ENCODE results near the gene KLHL29.

Gene KLHL29

DNA sequence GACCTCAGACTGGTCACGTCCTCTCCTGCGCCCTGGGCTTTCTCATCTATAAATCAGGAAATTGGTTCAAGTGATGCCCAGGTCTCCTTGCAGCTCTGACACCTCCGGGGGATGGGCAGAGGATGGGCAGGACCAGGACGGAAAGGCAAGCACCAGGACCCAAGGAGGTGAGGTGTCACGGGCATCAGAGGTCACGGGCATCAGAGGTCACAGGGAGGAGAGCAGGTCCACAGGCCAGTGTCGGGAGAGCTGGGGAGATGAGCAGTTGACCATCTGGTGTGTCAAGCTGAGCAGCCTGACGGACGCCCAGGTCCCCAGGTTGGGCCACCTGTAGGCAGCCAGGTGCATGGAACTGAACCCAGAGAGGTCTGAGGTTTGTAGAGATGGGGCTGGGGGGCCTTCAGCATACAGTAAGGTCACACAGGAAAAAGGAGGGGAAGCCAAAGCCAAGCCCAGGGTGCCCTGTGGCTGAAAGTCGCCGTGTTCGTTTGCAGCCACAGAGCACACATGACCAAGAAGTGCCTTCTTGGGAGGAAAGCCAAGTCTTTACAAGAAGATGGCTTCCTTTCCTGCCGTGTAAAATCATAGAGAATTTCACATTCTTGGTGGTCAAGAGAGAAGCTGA lies 301.5 kb downstream of the KLHL29 start:
- H4K20me1 ChIP-seq (ENCODE audit: control insufficient read depth, insufficient read depth, low read depth, low read length), result no peaks in the 10 kb centered on the region
- H3K9me2 ChIP-seq (replicated peaks; ENCODE audit: control insufficient read depth, low read length), result no peaks in the 10 kb centered on the region
- TF ChIP-seq EZH2phosphoT487 (IDR thresholded peaks at IDR 0.05; ENCODE audit: borderline replicate concordance, low read length), result no peak
- TF ChIP-seq, protein P1, sequence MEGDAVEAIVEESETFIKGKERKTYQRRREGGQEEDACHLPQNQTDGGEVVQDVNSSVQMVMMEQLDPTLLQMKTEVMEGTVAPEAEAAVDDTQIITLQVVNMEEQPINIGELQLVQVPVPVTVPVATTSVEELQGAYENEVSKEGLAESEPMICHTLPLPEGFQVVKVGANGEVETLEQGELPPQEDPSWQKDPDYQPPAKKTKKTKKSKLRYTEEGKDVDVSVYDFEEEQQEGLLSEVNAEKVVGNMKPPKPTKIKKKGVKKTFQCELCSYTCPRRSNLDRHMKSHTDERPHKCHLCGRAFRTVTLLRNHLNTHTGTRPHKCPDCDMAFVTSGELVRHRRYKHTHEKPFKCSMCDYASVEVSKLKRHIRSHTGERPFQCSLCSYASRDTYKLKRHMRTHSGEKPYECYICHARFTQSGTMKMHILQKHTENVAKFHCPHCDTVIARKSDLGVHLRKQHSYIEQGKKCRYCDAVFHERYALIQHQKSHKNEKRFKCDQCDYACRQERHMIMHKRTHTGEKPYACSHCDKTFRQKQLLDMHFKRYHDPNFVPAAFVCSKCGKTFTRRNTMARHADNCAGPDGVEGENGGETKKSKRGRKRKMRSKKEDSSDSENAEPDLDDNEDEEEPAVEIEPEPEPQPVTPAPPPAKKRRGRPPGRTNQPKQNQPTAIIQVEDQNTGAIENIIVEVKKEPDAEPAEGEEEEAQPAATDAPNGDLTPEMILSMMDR (IDR thresholded peaks at IDR 0.05; ENCODE audit: low read depth, low read length, poor library complexity, severe bottlenecking), result no peak
- H3K4me3 ChIP-seq (ENCODE audit: low read length), result no peak overlapping the region
- no peaks in the 10 kb centered on the region for H3K27me3 ChIP-seq (ENCODE audit: control insufficient read depth, low read length)
- no peaks in the 10 kb centered on the region for H3F3A ChIP-seq (ENCODE audit: control insufficient read depth, insufficient read depth)
- no peak overlapping the region for H3K4me2 ChIP-seq (ENCODE audit: low read length)
- no peaks in the 10 kb centered on the region for H3K36me3 ChIP-seq (ENCODE audit: control insufficient read depth, low read length)
- H3K9me3 ChIP-seq (ENCODE audit: control insufficient read depth, insufficient read depth, low read length), result no peaks in the 10 kb centered on the region
- H3K27ac ChIP-seq (ENCODE audit: low read depth, low read length), result no peak overlapping the region
- no peaks in the 10 kb centered on the region for H3K79me2 ChIP-seq (ENCODE audit: control insufficient read depth, low read length)
- peaks cover 8% of the 10 kb centered on the region for H3K4me1 ChIP-seq (ENCODE audit: control insufficient read depth, low read length)

DNA sequence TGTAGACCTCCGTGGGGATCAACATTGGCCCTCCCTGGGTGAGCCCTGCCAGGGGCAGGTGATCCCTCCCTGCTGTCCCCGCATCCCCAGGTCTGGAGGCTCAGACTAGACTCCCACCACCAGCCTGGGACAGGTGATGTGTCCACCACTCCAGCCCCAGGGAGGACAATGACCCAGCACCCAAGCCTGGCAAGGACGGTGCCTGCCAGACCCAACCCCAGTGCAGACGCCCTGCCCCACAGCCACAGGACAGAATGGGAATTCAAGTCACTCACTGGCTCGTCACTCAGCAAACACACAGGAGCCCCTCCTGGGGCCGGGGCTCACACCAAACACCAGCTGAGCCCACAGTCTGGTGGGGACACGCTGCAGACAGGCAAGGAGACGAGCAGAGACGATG lies 302.2 kb downstream of the KLHL29 start:
- Histone ChIP-seq H3F3A (ENCODE audit: control insufficient read depth, insufficient read depth) (no peaks in the 10 kb centered on the region), H3K79me2 (ENCODE audit: control insufficient read depth, low read length) (no peaks in the 10 kb centered on the region), H3K4me3 (ENCODE audit: low read length) (no peak overlapping the region), H3K36me3 (ENCODE audit: control insufficient read depth, low read length) (no peaks in the 10 kb centered on the region), H3K4me2 (ENCODE audit: low read length) (no peak overlapping the region), H3K9me3 (ENCODE audit: control insufficient read depth, insufficient read depth, low read length) (no peaks in the 10 kb centered on the region), H4K20me1 (ENCODE audit: control insufficient read depth, insufficient read depth, low read depth, low read length) (no peaks in the 10 kb centered on the region), H3K4me1 (ENCODE audit: control insufficient read depth, low read length) (peaks cover 8% of the 10 kb centered on the region), H3K27me3 (ENCODE audit: control insufficient read depth, low read length) (no peaks in the 10 kb centered on the region), H3K27ac (ENCODE audit: low read depth, low read length) (no peak overlapping the region), H3K9me2 (replicated peaks; ENCODE audit: control insufficient read depth, low read length) (no peaks in the 10 kb centered on the region)
- TF ChIP-seq, protein P1 (IDR thresholded peaks at IDR 0.05; ENCODE audit: low read depth, low read length, poor library complexity, severe bottlenecking), result no peak
- TF ChIP-seq EZH2phosphoT487 (IDR thresholded peaks at IDR 0.05; ENCODE audit: borderline replicate concordance, low read length), result no peak

DNA sequence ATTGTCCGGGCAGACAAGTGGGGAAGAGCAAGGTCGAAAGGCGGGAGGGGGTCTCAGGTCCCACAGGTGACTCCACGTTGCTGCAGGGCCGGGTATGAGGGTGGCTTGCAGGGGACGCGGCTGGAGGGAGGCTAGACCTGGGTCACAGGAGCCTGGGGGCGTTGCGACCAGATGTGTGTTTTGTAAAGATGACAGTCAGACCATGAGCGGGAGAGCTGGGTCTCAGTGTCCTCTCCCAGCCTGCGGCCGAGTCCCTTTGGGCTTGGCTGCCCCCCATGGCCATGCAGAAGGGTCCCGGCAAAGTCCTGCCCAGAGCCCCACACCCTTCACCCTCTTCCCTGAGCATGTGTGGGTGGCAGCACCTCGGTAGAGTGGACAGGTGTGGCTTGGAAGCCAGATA lies 302.7 kb downstream of the KLHL29 start:
- Histone ChIP-seq H3K4me3 (ENCODE audit: low read length) (no peak overlapping the region), H3K36me3 (ENCODE audit: control insufficient read depth, low read length) (no peaks in the 10 kb centered on the region), H3K9me3 (ENCODE audit: control insufficient read depth, insufficient read depth, low read length) (no peaks in the 10 kb centered on the region), H3F3A (ENCODE audit: control insufficient read depth, insufficient read depth) (no peaks in the 10 kb centered on the region), H3K27me3 (ENCODE audit: control insufficient read depth, low read length) (no peaks in the 10 kb centered on the region), H3K27ac (ENCODE audit: low read depth, low read length) (no peak overlapping the region), H3K4me2 (ENCODE audit: low read length) (no peak overlapping the region), H4K20me1 (ENCODE audit: control insufficient read depth, insufficient read depth, low read depth, low read length) (no peaks in the 10 kb centered on the region), H3K9me2 (replicated peaks; ENCODE audit: control insufficient read depth, low read length) (no peaks in the 10 kb centered on the region), H3K4me1 (ENCODE audit: control insufficient read depth, low read length) (peaks cover 8% of the 10 kb centered on the region), H3K79me2 (ENCODE audit: control insufficient read depth, low read length) (no peaks in the 10 kb centered on the region)
- TF ChIP-seq, protein P1 (IDR thresholded peaks at IDR 0.05; ENCODE audit: low read depth, low read length, poor library complexity, severe bottlenecking), result no peak
- no peak for TF ChIP-seq EZH2phosphoT487 (IDR thresholded peaks at IDR 0.05; ENCODE audit: borderline replicate concordance, low read length)
